GM10847 (cell line): ENCODE data around the gene SLC29A3.

Experiments used
- POLR2A ChIP-seq: IDR thresholded peaks from 2 replicates; pipeline ENCODE4 v1.6.1; 2011; ENCODE audit not compliant: insufficient read length; ENCODE audit errors: extremely low read depth

SLC29A3 gene

GRCh38 chr10:71323407-71323806 is 4.3 kb downstream of the SLC29A3 start:
- no peak for TF ChIP-seq POLR2A

GRCh38 chr10:71324743-71325142 is 5.7 kb downstream of the SLC29A3 start:
- no peak for TF ChIP-seq POLR2A

GRCh38 chr10:71325267-71325666 is 6.2 kb downstream of the SLC29A3 start:
- TF ChIP-seq POLR2A = no peak

GRCh38 chr10:71326464-71326881 is 7.4 kb downstream of the SLC29A3 start:
- no peak for TF ChIP-seq POLR2A

- TF ChIP-seq POLR2A = no peak
These were observed 11.8 kb downstream of the SLC29A3 start for GRCh38 chr10:71330789-71331404.

GRCh38 chr10:71331736-71332135 is 12.7 kb downstream of the SLC29A3 start:
- TF ChIP-seq POLR2A = no peak

- no peak for TF ChIP-seq POLR2A
These were observed 13.4 kb downstream of the SLC29A3 start for GRCh38 chr10:71332466-71332865.

GRCh38 chr10:71333129-71333887 is 14.2 kb downstream of the SLC29A3 start:
- TF ChIP-seq POLR2A = no peak

- TF ChIP-seq POLR2A = no peak
These were observed 15.2 kb downstream of the SLC29A3 start for GRCh38 chr10:71334221-71334791.

- TF ChIP-seq POLR2A = no peak
These were observed 16.2 kb downstream of the SLC29A3 start for GRCh38 chr10:71335173-71335708.

GRCh38 chr10:71336632-71337031 is 17.6 kb downstream of the SLC29A3 start:
- no peak for TF ChIP-seq POLR2A

- no peak for TF ChIP-seq POLR2A
These were observed 18.2 kb downstream of the SLC29A3 start for GRCh38 chr10:71337219-71337701.

- TF ChIP-seq POLR2A = no peak
These were observed 19.9 kb downstream of the SLC29A3 start for GRCh38 chr10:71338728-71339495.

- TF ChIP-seq POLR2A = no peak
These were observed 20.9 kb downstream of the SLC29A3 start for GRCh38 chr10:71339796-71340589.

- no peak for TF ChIP-seq POLR2A
These were observed 23.7 kb downstream of the SLC29A3 start for GRCh38 chr10:71342573-71343391.
